GM23338 (cell line): ENCODE results near the gene CDH4. TPM values are rescaled to one million over a fixed set of nuclear protein-coding genes. Genes with fewer than 3 reads are reported as not detected.

Experiments
- ATAC-seq: fragments of 200-7000 bp; cut with Tn5 transposase; 3 replicates; pipeline ENCODE4 v1.9.1; 2020
- DNase-seq: peaks from one replicate; pipeline ENCODE4 v3.0.0-alpha.2; 2015; ENCODE audit warnings: low spot score
- H2AFZ ChIP-seq: fragments of 200-600 bp; sonication (generic); 2 replicates; pipeline ENCODE4 v1.8.0; 2016; ENCODE audit warnings: antibody characterized with exemption, mild to moderate bottlenecking, moderate library complexity
- H3F3A ChIP-seq: fragments of 200-600 bp; sonication (generic); replicated peaks from 2 replicates; pipeline ENCODE4 v1.8.0; 2017; ENCODE audit warnings: antibody characterized with exemption, mixed run types, low read depth
- H3K27ac ChIP-seq: fragments of 200-600 bp; sonication (generic); 2 replicates; pipeline ENCODE4 v1.6.1; 2016; ENCODE audit warnings: low read depth
- H3K27me3 ChIP-seq: fragments of 200-600 bp; sonication (generic); 2 replicates; pipeline ENCODE4 v1.8.0; 2016; ENCODE audit warnings: mild to moderate bottlenecking, mixed run types, moderate library complexity; ENCODE audit not compliant: insufficient read depth
- H3K36me3 ChIP-seq: fragments of 200-600 bp; sonication (generic); 2 replicates; pipeline ENCODE4 v1.8.0; 2016; ENCODE audit warnings: mild to moderate bottlenecking; ENCODE audit not compliant: insufficient read depth
- H3K4me1 ChIP-seq: fragments of 200-600 bp; sonication (generic); 2 replicates; pipeline ENCODE4 v1.8.0; 2016; ENCODE audit warnings: mild to moderate bottlenecking, moderate library complexity; ENCODE audit not compliant: insufficient read depth
- H3K4me2 ChIP-seq: fragments of 200-600 bp; sonication (generic); 2 replicates; pipeline ENCODE4 v1.7.1; 2017; ENCODE audit warnings: mixed run types
- H3K4me3 ChIP-seq: fragments of 200-600 bp; sonication (generic); 2 replicates; pipeline ENCODE4 v1.6.1; 2016; ENCODE audit warnings: mixed run types
- H3K79me2 ChIP-seq: fragments of 200-600 bp; sonication (generic); replicated peaks from 2 replicates; pipeline ENCODE4 v1.8.0; 2017; ENCODE audit warnings: mild to moderate bottlenecking; ENCODE audit not compliant: insufficient read depth
- H3K9me2 ChIP-seq: fragments of 200-600 bp; sonication (generic); 2 replicates; pipeline ENCODE4 v1.8.0; 2017; ENCODE audit not compliant: insufficient read depth
- H4K20me1 ChIP-seq: fragments of 200-600 bp; sonication (generic); replicated peaks from 2 replicates; pipeline ENCODE4 v1.8.0; 2017; ENCODE audit warnings: mild to moderate bottlenecking; ENCODE audit not compliant: insufficient read depth
- H3K27ac Mint-ChIP-seq: 2 replicates; pipeline ENCODE4 v1.8.0; 2020; ENCODE audit warnings: inconsistent platforms, mild to moderate bottlenecking, moderate library complexity, mixed read lengths
- H3K27me3 Mint-ChIP-seq: 3 replicates; pipeline ENCODE4 v1.8.0; 2022; ENCODE audit warnings: low read depth, mild to moderate bottlenecking, moderate library complexity, mixed read lengths, inconsistent platforms; ENCODE audit not compliant: insufficient read depth, poor library complexity
- H3K36me3 Mint-ChIP-seq: 3 replicates; pipeline ENCODE4 v1.8.0; 2021; ENCODE audit warnings: low read depth, mild to moderate bottlenecking, inconsistent platforms, moderate library complexity, mixed read lengths
- H3K4me1 Mint-ChIP-seq: 3 replicates; pipeline ENCODE4 v1.8.0; 2020; ENCODE audit warnings: mild to moderate bottlenecking, inconsistent platforms, mixed read lengths
- H3K4me3 Mint-ChIP-seq: 3 replicates; pipeline ENCODE4 v1.8.0; 2021; ENCODE audit warnings: moderate library complexity, mild to moderate bottlenecking, inconsistent platforms, mixed read lengths
- H3K9me3 Mint-ChIP-seq: 3 replicates; pipeline ENCODE4 v1.8.0; 2020; ENCODE audit warnings: moderate library complexity, mild to moderate bottlenecking, inconsistent platforms, mixed read lengths
- ETS1 ChIP-seq: IDR thresholded peaks from 2 replicates; pipeline ENCODE4 v1.6.1; 2016; ENCODE audit warnings: antibody characterized with exemption
- EZH2phosphoT487 ChIP-seq: fragments of 200-600 bp; sonication (generic); IDR thresholded peaks from one replicate; pipeline ENCODE4 v1.8.1; 2018; ENCODE audit warnings: antibody characterized with exemption; ENCODE audit not compliant: unreplicated experiment
- JUNB ChIP-seq: IDR thresholded peaks from one replicate; pipeline ENCODE4 v1.6.1; 2016; ENCODE audit warnings: antibody characterized with exemption; ENCODE audit not compliant: unreplicated experiment
- REST ChIP-seq: IDR thresholded peaks from one replicate; pipeline ENCODE4 v1.6.1; 2018; ENCODE audit warnings: antibody characterized with exemption; ENCODE audit not compliant: unreplicated experiment
- STAT1 ChIP-seq: IDR thresholded peaks from one replicate; pipeline ENCODE4 v1.6.1; 2016; ENCODE audit warnings: antibody characterized with exemption; ENCODE audit not compliant: unreplicated experiment
- ZNF462 ChIP-seq: fragments of 250-450 bp; sonication (Bioruptor Pico); IDR thresholded peaks from 2 replicates; pipeline ENCODE4 v1.5.0; 2020; ENCODE audit warnings: mild to moderate bottlenecking, moderate library complexity
- polyA plus RNA-seq: library from polyadenylated mRNA; unstranded; fragments of >200 nt; fragmentation: Nextera tagmentation; extraction: Ambion mirVana; gene quantifications from 2 replicates; pipeline ENCODE4 v1.2.1, GENCODE V29; 2016
- total RNA-seq: library from RNA; depleted of rRNA; stranded (reverse); fragments of >200 nt; shearing (Covaris generic); gene quantifications from 2 replicates; pipeline ENCODE4 v1.2.3, GENCODE V29; 2014

Gene CDH4
- total and polyA plus RNA-seq, 2 experiments from 2014 or later, result 1.2 to 4.2 TPM

- no peak overlapping the region for H3K4me3 Mint-ChIP-seq
- DNase-seq (no peak), ATAC-seq (peak; percentile 22)
- no peaks in the 10 kb centered on the region for H3K36me3 Mint-ChIP-seq
- Histone ChIP-seq H3K27me3 (no peaks in the 10 kb centered on the region), H3F3A (no peaks in the 10 kb centered on the region), H3K4me1 (no peaks in the 10 kb centered on the region), H3K4me3 (no peak overlapping the region), H4K20me1 (no peaks in the 10 kb centered on the region), H2AFZ (no peak overlapping the region), H3K79me2 (no peaks in the 10 kb centered on the region), H3K27ac (no peak overlapping the region), H3K9me2 (no peaks in the 10 kb centered on the region), H3K4me2 (no peak overlapping the region), H3K36me3 (no peaks in the 10 kb centered on the region)
- peaks cover 9% of the 10 kb centered on the region; the same call in 2 of the 3 replicates for H3K4me1 Mint-ChIP-seq
- TF ChIP-seq ETS1 (no peak), STAT1 (no peak), JUNB (no peak), ZNF462 (CRISPR knock-in tag) (no peak), EZH2phosphoT487 (no peak), REST (no peak)
- no peak overlapping the region for H3K27ac Mint-ChIP-seq
- H3K27me3 Mint-ChIP-seq, result peaks cover 18% of the 10 kb centered on the region
- H3K9me3 Mint-ChIP-seq, result no peaks in the 10 kb centered on the region
Observed at GRCh38 chr20:61802721-61803311, 550.8 kb downstream of the CDH4 start.
